Prostate gland (tissue), 2 donors: ENCODE measurements around the gene MYBPHL.

Experiments used
- CTCF ChIP-seq, 4 experiments: fragments of 200-600 bp in 2 of 4; fragments of 450-650 bp in 2 of 4; sonication (generic) in 2 of 4; IDR thresholded peaks; 1 replicate in 3 of 4; 2 replicates in 1 of 4; pipeline ENCODE4 v1.5.1; 2016 to 2019; ENCODE audit warnings: antibody characterized with exemption in 4 of 4, mild to moderate bottlenecking in 2 of 4, moderate library complexity in 2 of 4
- POLR2A ChIP-seq: fragments of 450-650 bp; IDR thresholded peaks from one replicate; pipeline ENCODE4 v1.6.1; 2016; ENCODE audit warnings: antibody characterized with exemption, mild to moderate bottlenecking

- no peak for TF ChIP-seq CTCF (IDR thresholded peaks at IDR 0.05)
- no peak for TF ChIP-seq POLR2A
Observed at GRCh38 chr1:109252167-109252892, 54.5 kb downstream of the MYBPHL start.
